Transverse colon (tissue), 4 donors: ENCODE measurements around the gene TMUB2.

Experiments
- CTCF ChIP-seq, 5 experiments: fragments of 200-600 bp in 3 of 5; fragments of 450-650 bp in 2 of 5; sonication (generic) in 3 of 5; IDR thresholded peaks; 1 replicate in 2 of 5; 2 replicates in 3 of 5; pipeline ENCODE4 v1.5.1; 2016 to 2017; ENCODE audit warnings: antibody characterized with exemption in 5 of 5, inconsistent platforms in 3 of 5, mild to moderate bottlenecking in 2 of 5, moderate library complexity in 1 of 5
- EP300 ChIP-seq: sonication (generic); formaldehyde crosslinking; IDR thresholded peaks from one replicate; pipeline ENCODE4 v1.6.1; 2017; ENCODE audit warnings: antibody characterized with exemption, low read depth
- POLR2A ChIP-seq: fragments of 450-650 bp; IDR thresholded peaks from one replicate; pipeline ENCODE4 v1.6.1; 2016; ENCODE audit warnings: antibody characterized with exemption, mild to moderate bottlenecking, moderate library complexity
- POLR2AphosphoS5 ChIP-seq, 3 donors: sonication (generic); formaldehyde crosslinking; IDR thresholded peaks; one replicate each; pipeline ENCODE4 v1.6.1; 2016; ENCODE audit warnings: antibody characterized with exemption in 3 of 3

GRCh38 chr17:44152875-44153274, 33.9 kb upstream of the TMUB2 start:
- TF ChIP-seq CTCF (IDR thresholded peaks at IDR 0.05) (no peak), POLR2AphosphoS5 (IDR thresholded peaks at IDR 0.05) (no peak), POLR2A (no peak), EP300 (no peak)
